K562 (cell line): ENCODE data around the gene ZNF740. TPM values are rescaled to one million over a fixed set of nuclear protein-coding genes. Genes with fewer than 3 reads are reported as not detected.

Experiments used
- HOXB6 ChIP-seq: fragments of 250-450 bp; sonication (Bioruptor Pico); IDR thresholded peaks from 2 replicates; pipeline ENCODE4 v1.5.1; 2022; ENCODE audit warnings: mild to moderate bottlenecking, borderline replicate concordance
- PML ChIP-seq: IDR thresholded peaks from 2 replicates; pipeline ENCODE4 v1.6.1; 2012; ENCODE audit warnings: low read length, inconsistent platforms
- ZBTB7A ChIP-seq: IDR thresholded peaks from 2 replicates; pipeline ENCODE4 v1.6.1; 2011; ENCODE audit warnings: low read depth, mild to moderate bottlenecking, low read length, moderate library complexity, borderline replicate concordance; ENCODE audit not compliant: control insufficient read depth
- ZNF239 ChIP-seq: fragments of 250-450 bp; sonication (Bioruptor Pico); IDR thresholded peaks from 2 replicates; pipeline ENCODE4 v1.4.0; 2020; ENCODE audit warnings: mild to moderate bottlenecking
- polyA plus RNA-seq, 8 experiments: library from polyadenylated mRNA; depleted of rRNA in 4 of 8; stranded (reverse) in 5 of 8; unstranded in 3 of 8; fragments of >200 nt; fragmentation: Nextera tagmentation in 2 of 8; fragmentation: Illumina TruSeq in 1 of 8; extraction: Ambion mirVana in 2 of 8; extraction: Trizol in 1 of 8; gene quantifications; 2 replicates each; pipeline versions ENCODE4 v1.2.1 to v1.2.3, GENCODE V29; 2011 to 2014; ENCODE audit warnings: inconsistent platforms in 1 of 8, missing spikeins in 1 of 8
- total RNA-seq, 7 experiments: library from RNA; depleted of rRNA in 6 of 7; stranded (reverse); fragments of >200 nt in 6 of 7; fragmentation: Illumina TruSeq in 2 of 7; extraction: Trizol in 2 of 7; gene quantifications; 2 replicates each; pipeline versions ENCODE4 v1.2.1 to v1.2.3, GENCODE V29; 2011 to 2021; ENCODE audit warnings: low replicate concordance in 1 of 7
- TF ChIP-seq, protein P1 (sequence below): fragments of 200-600 bp; sonication (generic); IDR thresholded peaks from one replicate; pipeline ENCODE4 v1.6.1; 2012; ENCODE audit warnings: mild to moderate bottlenecking, low read depth, low read length, inconsistent platforms

ZNF740 gene
- total and polyA plus RNA-seq, 9 of the 15 experiments (the other 6 are each of a cell fraction or from before 2014, with no cell fraction given) = 0.57 to 46.4 (median 18.6) TPM

- TF ChIP-seq, protein P1, sequence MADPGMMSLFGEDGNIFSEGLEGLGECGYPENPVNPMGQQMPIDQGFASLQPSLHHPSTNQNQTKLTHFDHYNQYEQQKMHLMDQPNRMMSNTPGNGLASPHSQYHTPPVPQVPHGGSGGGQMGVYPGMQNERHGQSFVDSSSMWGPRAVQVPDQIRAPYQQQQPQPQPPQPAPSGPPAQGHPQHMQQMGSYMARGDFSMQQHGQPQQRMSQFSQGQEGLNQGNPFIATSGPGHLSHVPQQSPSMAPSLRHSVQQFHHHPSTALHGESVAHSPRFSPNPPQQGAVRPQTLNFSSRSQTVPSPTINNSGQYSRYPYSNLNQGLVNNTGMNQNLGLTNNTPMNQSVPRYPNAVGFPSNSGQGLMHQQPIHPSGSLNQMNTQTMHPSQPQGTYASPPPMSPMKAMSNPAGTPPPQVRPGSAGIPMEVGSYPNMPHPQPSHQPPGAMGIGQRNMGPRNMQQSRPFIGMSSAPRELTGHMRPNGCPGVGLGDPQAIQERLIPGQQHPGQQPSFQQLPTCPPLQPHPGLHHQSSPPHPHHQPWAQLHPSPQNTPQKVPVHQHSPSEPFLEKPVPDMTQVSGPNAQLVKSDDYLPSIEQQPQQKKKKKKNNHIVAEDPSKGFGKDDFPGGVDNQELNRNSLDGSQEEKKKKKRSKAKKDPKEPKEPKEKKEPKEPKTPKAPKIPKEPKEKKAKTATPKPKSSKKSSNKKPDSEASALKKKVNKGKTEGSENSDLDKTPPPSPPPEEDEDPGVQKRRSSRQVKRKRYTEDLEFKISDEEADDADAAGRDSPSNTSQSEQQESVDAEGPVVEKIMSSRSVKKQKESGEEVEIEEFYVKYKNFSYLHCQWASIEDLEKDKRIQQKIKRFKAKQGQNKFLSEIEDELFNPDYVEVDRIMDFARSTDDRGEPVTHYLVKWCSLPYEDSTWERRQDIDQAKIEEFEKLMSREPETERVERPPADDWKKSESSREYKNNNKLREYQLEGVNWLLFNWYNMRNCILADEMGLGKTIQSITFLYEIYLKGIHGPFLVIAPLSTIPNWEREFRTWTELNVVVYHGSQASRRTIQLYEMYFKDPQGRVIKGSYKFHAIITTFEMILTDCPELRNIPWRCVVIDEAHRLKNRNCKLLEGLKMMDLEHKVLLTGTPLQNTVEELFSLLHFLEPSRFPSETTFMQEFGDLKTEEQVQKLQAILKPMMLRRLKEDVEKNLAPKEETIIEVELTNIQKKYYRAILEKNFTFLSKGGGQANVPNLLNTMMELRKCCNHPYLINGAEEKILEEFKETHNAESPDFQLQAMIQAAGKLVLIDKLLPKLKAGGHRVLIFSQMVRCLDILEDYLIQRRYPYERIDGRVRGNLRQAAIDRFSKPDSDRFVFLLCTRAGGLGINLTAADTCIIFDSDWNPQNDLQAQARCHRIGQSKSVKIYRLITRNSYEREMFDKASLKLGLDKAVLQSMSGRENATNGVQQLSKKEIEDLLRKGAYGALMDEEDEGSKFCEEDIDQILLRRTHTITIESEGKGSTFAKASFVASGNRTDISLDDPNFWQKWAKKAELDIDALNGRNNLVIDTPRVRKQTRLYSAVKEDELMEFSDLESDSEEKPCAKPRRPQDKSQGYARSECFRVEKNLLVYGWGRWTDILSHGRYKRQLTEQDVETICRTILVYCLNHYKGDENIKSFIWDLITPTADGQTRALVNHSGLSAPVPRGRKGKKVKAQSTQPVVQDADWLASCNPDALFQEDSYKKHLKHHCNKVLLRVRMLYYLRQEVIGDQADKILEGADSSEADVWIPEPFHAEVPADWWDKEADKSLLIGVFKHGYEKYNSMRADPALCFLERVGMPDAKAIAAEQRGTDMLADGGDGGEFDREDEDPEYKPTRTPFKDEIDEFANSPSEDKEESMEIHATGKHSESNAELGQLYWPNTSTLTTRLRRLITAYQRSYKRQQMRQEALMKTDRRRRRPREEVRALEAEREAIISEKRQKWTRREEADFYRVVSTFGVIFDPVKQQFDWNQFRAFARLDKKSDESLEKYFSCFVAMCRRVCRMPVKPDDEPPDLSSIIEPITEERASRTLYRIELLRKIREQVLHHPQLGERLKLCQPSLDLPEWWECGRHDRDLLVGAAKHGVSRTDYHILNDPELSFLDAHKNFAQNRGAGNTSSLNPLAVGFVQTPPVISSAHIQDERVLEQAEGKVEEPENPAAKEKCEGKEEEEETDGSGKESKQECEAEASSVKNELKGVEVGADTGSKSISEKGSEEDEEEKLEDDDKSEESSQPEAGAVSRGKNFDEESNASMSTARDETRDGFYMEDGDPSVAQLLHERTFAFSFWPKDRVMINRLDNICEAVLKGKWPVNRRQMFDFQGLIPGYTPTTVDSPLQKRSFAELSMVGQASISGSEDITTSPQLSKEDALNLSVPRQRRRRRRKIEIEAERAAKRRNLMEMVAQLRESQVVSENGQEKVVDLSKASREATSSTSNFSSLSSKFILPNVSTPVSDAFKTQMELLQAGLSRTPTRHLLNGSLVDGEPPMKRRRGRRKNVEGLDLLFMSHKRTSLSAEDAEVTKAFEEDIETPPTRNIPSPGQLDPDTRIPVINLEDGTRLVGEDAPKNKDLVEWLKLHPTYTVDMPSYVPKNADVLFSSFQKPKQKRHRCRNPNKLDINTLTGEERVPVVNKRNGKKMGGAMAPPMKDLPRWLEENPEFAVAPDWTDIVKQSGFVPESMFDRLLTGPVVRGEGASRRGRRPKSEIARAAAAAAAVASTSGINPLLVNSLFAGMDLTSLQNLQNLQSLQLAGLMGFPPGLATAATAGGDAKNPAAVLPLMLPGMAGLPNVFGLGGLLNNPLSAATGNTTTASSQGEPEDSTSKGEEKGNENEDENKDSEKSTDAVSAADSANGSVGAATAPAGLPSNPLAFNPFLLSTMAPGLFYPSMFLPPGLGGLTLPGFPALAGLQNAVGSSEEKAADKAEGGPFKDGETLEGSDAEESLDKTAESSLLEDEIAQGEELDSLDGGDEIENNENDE = no peak
- no peak for TF ChIP-seq PML
- TF ChIP-seq ZNF239 (CRISPR knock-in tag) = no peak
- TF ChIP-seq ZBTB7A = peak; percentile 18; the same call in 1 of the 2 replicates
- TF ChIP-seq HOXB6 (CRISPR knock-in tag) = no peak
Observed at GRCh38 chr12:53217931-53218307, 37.4 kb downstream of the ZNF740 start (continued).
